ENCODE data around the gene POR.

The POR gene

GRCh38 chr7:75985518-75986146, 70.7 kb downstream of the POR start:
- no peak for DNase-seq (ENCODE audit: low read depth)
- TF ChIP-seq CTCF (IDR thresholded peaks at IDR 0.05; ENCODE audit: insufficient read depth, low read depth, low read length, missing control alignments) = no peak
- no peak overlapping the region for H3K4me3 ChIP-seq (ENCODE audit: low read depth, low read length)

- DNase-seq (ENCODE audit: low read depth) = no peak
- TF ChIP-seq CTCF (IDR thresholded peaks at IDR 0.05; ENCODE audit: insufficient read depth, low read depth, low read length, missing control alignments) = no peak
- no peak overlapping the region for H3K4me3 ChIP-seq (ENCODE audit: low read depth, low read length)
Observed at GRCh38 chr7:75986147-75986781, 71.3 kb downstream of the POR start.

GRCh38 chr7:75987026-75987804, 72.3 kb downstream of the POR start:
- no peak for TF ChIP-seq CTCF (IDR thresholded peaks at IDR 0.05; ENCODE audit: insufficient read depth, low read depth, low read length, missing control alignments)
- no peak for DNase-seq (ENCODE audit: low read depth)
- no peak overlapping the region for H3K4me3 ChIP-seq (ENCODE audit: low read depth, low read length)

- H3K4me3 ChIP-seq (ENCODE audit: low read depth, low read length) = no peak overlapping the region
- DNase-seq (ENCODE audit: low read depth) = no peak
- no peak for TF ChIP-seq CTCF (IDR thresholded peaks at IDR 0.05; ENCODE audit: insufficient read depth, low read depth, low read length, missing control alignments)
Observed at GRCh38 chr7:75987805-75988567, 73.0 kb downstream of the POR start.

GRCh38 chr7:75988568-75989499, 73.9 kb downstream of the POR start:
- DNase-seq (ENCODE audit: low read depth) = no peak
- H3K4me3 ChIP-seq (ENCODE audit: low read depth, low read length) = no peak overlapping the region
- TF ChIP-seq CTCF (IDR thresholded peaks at IDR 0.05; ENCODE audit: insufficient read depth, low read depth, low read length, missing control alignments) = no peak

All from GM12865 (cell line).